Occipital lobe (tissue), 2 donors: ENCODE measurements around the gene GJB2. TPM values are rescaled to one million over a fixed set of nuclear protein-coding genes. Genes with fewer than 3 reads are reported as not detected.
"Not testable (repeated sequence)": the region's sequence is repeated elsewhere in the genome, so short reads cannot be mapped to it uniquely, and the experiment has no call there.

ENCODE experiments used
- DNase-seq: peaks from one replicate; lab custom pipeline; 2025; lab: John Stamatoyannopoulos, UW
- total RNA-seq: library from RNA; depleted of rRNA; stranded (reverse); fragments of >200 nt; gene quantifications from one replicate; pipeline ENCODE4 v1.2.3, GENCODE V29; 2014

GJB2 gene
- total RNA-seq, 1 donor from 2014 or later: 3.1 TPM

- no peak for DNase-seq
Measured at GRCh38 chr13:20168396-20168795, 24.3 kb downstream of the GJB2 start.

- DNase-seq: no peak
Measured at GRCh38 chr13:20165417-20166257, 27.1 kb downstream of the GJB2 start.

- no peak for DNase-seq
Measured at GRCh38 chr13:20161951-20162300, 30.8 kb downstream of the GJB2 start.

GRCh38 chr13:20161275-20161950 is 31.3 kb downstream of the GJB2 start:
- DNase-seq: no peak

DNA sequence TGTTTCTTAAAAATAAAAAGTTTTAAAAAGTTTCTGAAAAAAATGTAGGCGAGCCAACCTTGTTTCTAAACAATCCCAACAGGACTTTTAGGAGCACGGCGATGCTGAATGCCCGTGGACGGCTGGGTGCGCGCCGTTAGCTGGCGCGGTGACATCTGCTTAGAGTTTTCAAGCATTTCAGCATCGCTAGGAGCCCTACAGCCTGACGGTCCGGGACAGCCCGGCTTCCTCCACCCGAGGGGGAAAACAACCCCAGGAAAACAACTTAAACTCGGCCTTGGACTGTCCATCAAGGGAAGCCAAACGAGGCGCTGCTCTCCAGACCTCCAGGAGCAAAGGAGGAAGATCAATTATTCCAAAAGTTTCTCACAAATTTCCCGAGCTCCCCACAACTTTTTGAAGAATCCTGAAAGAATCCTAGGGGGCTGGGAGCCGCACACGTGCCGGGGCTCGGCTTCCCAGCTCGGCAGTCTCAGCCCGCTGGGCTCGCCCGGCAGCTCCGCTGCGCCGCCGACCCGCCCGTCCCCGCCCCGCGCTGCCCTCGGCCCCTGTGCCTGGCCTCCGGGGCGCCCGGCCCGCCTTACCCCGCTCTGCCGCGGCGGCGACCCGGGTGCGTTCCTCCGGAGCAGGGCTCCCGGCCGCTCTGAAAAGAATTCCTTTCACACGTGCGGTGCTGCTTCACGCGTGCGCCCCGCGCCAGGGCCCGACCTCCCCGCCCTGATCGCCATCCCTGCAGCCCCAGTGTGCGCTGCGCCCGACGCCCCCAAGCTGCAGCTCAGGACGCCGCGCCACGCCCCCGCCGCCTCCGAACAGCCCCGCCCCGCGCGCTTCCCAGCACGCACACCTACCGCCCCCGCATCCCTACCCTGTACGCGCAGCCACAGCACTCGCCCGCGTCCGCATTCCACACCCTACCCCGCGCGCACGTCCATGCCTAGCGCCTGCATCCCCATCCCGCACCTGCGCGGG is 32.1 kb downstream of the GJB2 start, which contains the start of gene GJA3:
GJA3 (minus strand) TSS at position 747 of the 969 bp plus-strand sequence. CDS start 17,764 bp downstream, outside the sequence.
- DNase-seq: no peak

GRCh38 chr13:20159646-20160305 is 33.0 kb downstream of the GJB2 start:
- DNase-seq: no peak

DNA sequence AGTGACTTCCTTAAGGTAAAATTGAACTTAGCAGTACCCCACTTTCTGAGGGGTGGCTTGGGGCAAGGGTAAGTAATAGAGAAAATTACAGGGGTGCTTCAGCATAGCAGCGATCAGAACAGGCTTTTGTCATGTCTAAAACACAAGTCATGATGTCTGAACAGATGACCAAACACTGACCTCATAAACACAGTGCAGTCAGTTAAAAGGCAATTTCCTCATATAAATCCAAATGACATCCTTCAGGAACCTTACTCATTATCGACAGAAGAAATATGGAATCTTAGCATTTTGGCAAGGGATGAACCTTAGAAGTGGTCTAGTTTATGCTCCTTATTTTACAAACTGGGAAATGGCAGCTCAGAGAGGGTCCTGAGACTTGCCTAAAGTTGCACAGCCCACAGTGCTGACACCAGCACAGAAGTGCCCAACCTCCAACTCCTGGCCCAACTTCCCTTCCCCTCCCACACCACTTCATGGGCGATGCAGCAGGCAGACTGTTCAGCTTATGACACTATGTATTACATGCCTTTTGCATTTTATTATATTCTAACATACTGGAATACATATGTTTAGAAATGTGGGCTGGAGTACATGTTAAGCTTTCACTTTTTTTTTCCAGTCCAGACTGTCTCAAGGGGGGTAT is 35.5 kb downstream of the GJB2 start:
- DNase-seq: no peak

DNA sequence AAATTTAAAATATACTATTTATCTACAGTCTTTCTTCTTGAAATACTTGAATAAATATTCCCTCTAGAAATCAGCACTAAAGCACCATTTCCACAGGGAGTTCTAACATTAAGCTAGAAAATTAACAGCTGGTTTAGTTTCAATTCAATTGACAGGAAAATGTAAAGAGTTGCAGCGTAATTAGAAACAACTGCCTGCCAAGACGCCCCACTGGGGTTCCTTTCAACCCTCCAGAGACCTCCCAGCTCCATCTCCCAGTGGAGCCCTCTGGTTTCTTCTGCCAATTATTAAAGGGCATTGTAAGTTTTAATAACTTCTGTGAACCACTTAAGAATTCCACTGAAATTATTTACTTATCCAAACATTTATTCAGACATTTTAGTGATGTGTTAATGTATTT is 36.0 kb downstream of the GJB2 start:
- no peak for DNase-seq

DNA sequence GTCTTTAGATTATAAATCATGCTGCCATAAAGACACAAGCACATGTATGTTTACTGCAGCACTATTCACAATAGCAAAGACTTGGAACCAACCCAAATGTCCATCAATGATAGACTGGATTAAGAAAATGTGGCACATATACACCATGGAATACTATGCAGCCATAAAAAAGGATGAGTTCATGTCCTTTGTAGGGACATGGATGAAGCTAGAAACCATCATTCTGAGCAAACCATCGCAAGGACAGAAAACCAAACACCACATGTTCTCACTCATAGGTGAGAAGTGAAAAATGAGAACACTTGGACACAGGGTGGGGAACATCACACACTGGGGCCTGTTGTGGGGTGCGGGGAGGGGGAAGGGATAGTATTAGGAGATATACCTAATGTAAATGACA is 39.4 kb downstream of the GJB2 start:
- DNase-seq: not testable (repeated sequence)

- no peak for DNase-seq
Measured at GRCh38 chr13:20151612-20152011, 41.1 kb downstream of the GJB2 start.

DNA sequence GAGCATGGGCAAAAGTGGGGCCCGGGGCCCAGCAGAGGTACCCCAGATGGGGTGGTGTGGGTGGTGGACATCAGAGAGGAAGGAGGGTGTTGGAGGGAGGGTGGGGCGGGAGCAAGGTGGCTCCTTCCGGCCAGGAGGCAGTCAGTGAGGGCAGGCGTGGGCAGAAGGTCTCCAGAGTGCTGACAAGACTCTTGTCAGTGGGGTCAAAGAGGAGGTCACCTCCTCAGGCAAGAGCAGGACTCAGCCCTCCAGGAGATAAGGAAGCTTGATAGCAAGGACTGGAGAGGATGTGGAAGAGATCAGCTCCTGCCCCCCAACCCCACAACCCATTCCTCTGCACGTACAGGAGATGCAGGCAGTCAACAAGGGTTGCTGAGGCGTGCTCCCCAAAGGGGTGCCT is 41.7 kb downstream of the GJB2 start:
- DNase-seq: no peak

GRCh38 chr13:20150561-20150960 is 42.2 kb downstream of the GJB2 start:
- DNase-seq: no peak

GRCh38 chr13:20149762-20150161 is 43.0 kb downstream of the GJB2 start:
- DNase-seq: no peak

- DNase-seq: no peak
Measured at GRCh38 chr13:20148501-20149183, 44.1 kb downstream of the GJB2 start.

DNA sequence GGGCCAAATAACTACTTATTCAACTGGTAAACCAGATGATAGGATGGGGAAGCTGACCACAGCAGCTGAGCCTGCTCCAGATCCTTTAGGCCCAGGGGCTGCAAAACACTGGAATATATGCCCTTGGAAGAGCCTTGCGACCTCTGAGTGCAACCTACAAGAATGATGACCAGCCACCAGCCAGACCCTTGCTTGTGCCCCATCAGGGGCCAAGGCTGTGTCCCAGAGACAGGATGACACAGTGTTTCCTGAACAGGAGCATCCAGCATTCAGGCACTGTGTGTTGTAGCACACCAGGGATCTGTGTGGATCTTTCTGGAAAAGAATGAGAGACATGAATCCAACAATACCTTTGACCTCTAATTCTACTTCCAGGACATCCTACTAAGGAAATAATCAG is 46.4 kb downstream of the GJB2 start:
- no peak for DNase-seq

GRCh38 chr13:20145521-20145920 is 47.2 kb downstream of the GJB2 start:
- no peak for DNase-seq

DNA sequence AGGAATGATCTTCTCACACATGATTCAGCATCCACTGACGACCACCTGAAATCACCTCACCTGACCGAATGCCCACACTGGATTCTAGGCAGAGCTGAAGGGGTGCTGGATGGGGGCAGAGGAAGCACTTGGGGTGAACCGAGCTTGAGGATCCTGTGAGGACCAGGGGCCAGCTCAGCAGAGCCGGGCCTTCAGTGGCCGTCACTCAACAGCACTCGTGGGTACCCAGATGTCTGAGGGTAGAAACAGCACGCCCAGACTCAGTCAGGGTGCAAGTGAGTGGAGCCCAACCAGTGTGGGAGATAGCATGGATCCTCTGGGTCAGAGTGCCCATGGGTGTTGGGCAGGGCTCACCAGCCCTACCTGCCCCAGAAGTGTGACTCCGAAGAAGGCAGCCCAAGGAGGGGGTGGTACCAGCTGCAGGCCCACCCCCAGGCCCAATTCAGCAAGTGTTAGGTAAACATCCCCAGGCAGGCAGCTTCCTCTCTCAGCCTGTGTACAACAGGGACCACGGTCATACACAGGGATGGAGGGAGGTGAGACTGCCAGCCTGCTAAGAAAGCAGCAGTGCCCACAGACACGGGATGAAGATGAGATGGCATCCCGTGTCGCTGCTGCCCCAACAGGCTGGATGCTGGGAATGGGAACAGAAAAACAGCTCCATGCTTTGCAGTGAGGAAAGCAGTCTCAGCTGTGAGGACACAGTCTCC is 48.4 kb downstream of the GJB2 start:
- no peak for DNase-seq

GRCh38 chr13:20142927-20143480 is 49.7 kb downstream of the GJB2 start:
- DNase-seq: no peak
